HG02852 (cell line): ENCODE data around the gene UTP3.
"Not testable (repeated sequence)": the region's sequence is repeated elsewhere in the genome, so short reads cannot be mapped to it uniquely, and the experiment has no call there.

Source experiments
- ATAC-seq: cut with Tn5 transposase; IDR thresholded peaks from one replicate; pipeline ENCODE4 v1.9.1; 2021; ENCODE audit warnings: mild to moderate bottlenecking, moderate library complexity; ENCODE audit not compliant: unreplicated experiment

Gene UTP3

DNA sequence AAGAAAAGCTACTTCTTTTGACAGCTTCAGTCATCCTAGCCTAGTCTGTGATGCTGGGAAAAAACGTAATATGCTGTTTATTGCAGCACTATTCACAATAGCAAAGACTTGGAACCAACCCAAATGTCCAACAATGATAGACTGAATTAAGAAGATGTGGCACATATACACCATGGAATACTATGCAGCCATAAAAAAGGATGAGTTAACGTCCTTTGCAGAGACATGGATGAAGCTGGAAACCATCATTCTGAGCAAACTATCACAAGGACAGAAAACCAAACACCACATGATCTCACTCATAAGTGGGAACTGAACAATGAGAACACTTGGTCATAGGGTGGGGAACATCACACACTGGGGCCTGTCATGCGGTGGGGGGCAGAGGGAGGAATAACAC is 6.2 kb upstream of the UTP3 start:
- not testable (repeated sequence) for ATAC-seq

DNA sequence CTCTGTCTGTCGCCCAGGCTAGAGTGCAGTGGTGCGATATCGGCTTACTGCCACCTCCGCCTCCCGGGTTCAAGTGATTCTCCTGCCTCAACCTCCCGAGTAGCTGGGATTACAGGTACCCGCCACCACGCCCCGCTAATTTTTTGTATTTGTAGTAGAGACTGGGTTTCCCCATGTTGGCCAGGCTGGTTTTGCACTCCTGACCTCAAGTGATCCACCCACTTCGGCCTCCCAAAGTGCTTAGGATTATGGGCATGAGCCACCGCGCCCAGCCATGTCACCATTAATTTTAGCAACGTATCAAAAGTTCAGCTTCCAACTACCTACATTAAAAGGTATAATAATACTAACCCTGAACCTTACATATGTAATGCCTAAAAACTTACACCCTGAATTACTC is 940 bp upstream of the UTP3 start:
- no peak for ATAC-seq

DNA sequence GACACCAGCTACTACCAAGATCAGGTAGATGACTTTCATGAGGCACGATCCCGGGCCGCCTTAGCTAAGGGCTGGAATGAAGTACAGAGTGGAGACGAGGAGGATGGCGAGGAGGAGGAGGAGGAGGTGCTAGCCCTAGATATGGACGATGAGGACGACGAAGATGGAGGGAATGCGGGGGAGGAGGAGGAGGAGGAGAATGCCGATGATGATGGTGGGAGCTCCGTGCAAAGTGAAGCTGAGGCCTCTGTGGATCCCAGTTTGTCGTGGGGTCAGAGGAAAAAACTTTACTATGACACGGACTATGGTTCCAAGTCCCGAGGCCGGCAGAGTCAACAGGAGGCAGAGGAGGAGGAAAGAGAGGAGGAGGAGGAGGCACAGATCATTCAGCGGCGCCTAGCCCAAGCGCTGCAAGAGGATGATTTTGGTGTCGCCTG is 481 bp downstream of the UTP3 start:
- ATAC-seq, result peak; percentile 3

DNA sequence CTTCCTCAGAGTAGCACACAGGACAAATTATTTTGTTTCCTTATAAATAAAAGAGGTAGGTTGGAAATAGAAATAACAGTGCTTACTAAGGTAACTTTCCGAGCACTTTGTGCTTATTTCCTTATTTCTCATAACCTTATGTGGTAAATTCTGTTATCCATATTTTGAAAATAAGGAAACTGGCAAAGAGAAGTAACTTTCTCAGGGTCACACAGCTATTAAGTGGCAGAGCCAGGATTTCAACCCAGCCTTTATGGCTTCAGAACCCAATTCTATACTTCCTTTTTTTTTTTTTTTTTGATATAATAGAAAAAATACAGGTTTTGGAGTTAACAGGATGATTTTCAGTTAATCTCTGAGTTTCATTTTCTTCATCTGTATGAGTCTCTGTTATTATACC is 3.3 kb downstream of the UTP3 start:
- ATAC-seq, result no peak

DNA sequence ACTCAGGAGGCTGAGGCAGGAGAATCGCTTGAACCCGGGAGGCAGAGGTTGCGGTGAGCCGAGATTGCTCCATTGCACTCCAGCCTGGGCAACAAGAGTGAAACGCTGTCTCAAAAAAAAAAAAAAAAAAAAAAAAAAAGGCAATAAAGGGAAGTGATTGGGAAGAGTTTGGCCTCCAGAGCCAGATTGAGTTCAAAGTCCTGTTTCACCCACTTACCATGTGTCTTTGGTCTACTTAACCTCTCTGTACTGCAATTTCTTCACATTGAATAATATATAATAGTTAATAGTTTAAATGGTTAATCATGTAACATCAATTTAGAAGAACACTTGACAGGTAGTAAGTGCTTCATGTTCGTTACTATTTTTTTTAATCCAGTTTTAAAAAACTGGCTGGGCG is 6.3 kb downstream of the UTP3 start:
- not testable (repeated sequence) for ATAC-seq

DNA sequence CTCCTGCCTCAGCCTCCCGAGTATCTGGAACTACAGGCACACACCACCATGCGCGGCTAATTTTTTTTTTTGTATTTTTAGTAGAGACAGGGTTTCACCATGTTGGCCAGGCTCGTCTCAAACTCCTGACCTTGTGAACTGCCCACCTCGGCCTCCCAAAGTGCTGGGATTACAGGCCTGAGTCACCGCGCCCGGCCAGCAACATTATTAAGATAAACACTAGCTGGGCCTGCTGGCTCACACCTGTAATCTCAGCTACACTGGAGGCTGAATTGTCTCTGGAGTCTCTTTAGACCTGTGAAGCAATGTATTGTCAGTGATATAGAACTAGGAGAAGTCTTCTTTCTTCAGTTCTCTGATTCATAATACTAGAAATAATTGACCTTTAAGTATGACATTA is 10.1 kb downstream of the UTP3 start:
- ATAC-seq, result not testable (repeated sequence)

DNA sequence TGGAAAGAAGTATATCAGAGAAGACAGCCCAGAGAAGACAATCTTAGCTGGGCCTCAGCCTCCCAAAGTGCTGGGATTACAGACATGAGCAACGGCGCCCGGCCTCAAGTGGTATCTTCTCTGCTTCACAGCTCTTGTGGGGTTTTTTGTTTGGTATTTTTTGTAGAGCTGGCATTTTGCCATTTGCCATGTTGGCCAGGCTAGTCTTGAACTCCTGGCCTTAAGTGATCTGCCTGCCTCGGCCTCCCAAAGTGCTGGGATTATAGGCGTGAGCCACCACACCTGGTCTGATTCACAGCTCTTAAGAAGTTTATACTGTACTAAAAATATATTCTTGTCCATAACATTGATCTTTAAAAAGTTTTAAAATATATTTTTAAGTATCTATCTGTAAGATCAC is 12.4 kb downstream of the UTP3 start:
- ATAC-seq, result no peak

DNA sequence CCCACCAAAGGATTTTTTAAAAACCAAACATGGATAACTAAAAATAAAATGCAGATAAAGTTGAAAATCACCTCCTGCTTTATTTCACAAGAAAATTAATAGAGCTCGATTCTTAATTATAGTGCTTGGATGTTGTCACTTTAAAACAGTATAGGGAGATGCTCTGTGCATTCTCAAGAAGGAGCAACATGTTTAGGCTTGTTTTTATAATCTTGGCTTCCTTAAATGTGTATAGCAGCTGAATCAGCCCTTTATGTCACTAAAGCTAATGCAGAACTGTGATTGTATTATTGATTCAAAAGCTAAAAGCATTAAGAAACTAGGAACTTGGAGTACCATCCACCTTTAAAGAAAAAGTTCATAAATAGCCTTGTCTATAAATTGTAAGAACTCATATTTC is 12.9 kb downstream of the UTP3 start:
- no peak for ATAC-seq

DNA sequence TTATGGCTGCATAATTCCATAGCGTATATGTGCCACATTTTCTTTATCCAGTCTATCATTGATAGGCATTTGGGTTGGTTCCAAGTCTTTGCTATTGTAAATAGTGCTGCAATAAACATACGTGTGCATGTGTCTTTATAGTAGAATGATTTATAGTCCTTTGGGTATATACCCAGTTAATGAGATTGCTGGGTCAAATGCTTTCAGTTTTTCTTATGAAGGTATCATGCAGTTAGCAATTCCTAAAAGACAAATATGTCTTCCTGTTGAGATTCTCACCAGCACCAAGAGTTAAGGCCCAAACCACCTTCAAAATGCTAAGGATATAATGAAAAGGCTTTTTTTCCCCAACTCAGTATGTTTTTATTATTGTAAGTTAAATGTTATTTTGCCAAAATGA is 14.3 kb downstream of the UTP3 start:
- not testable (repeated sequence) for ATAC-seq

DNA sequence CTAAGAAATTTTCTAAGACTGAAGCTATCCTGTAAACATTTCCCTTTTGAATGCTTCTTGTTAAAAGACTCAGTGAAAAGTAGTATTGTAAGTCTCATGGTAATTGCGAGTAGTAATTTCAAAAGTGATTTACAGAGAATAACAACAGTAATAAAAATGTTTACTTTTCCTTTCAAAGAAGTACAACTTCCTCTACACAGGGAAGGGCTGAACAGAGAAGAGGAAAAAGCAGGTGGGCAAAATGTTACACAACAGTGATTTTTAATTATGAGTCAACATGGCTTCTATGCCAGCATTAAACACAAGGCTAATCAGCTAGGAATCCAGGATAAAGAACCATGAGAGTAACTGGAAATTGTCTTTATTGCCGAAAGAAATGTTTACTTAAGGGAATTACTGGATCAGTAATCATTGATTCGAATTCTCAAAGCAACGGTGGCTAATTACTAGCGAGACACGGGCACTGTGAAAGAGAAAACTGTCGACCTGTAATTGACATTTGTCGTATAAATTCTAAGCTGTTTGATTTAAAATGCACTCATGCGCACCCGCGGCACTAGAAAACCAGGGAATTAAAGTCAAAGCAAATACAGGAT is 15.4 kb downstream of the UTP3 start:
- ATAC-seq, result no peak

DNA sequence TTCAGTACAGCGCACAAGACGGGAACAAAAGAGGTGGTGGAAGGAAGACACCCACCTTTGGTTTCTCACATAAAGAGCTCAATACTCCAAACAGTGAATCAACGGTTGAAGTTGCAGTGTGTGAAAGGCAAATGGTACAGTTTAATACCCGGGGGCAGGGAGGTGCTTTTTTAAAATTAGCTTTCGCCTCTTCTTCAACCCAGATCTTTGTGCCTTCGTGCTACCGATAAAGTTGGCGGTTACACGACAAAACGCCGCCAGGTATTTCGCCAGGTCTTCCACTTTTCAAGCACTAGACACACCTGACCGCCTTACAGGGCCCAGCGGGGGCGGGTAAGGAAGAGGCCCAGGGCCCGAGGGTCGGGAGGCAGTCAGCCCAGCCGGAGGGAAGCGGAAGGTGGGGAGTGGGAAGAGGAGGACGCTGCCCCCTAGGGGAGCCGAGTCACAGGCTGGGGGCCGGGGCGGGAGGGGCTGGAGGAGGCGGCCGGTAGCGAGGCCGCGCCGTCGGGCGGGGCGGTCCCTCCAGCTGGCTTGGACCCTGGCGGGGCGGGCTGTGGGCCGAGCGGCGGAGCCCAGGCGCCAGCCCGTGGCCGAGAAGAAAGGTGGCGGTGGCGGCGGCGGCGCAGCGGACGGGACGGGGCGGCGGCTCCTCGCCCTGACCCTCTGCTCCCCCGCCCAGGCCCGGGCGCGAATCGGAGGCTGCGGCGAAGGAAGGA is 16.0 kb downstream of the UTP3 start:
- ATAC-seq, result peak; percentile 60

DNA sequence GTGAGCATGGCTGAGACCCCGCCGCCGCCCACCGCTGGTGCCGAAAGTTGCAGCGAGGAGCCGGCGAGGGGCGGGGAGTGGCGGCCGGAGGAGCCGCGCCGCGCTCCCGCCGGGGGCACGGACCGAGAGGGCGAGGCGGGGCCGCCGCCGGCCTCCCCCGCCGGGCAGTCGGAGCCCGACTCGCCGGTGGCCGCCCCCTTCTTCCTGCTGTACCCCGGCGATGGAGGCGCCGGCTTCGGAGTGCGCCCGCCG is 16.5 kb downstream of the UTP3 start:
- ATAC-seq, result peak; percentile 41

DNA sequence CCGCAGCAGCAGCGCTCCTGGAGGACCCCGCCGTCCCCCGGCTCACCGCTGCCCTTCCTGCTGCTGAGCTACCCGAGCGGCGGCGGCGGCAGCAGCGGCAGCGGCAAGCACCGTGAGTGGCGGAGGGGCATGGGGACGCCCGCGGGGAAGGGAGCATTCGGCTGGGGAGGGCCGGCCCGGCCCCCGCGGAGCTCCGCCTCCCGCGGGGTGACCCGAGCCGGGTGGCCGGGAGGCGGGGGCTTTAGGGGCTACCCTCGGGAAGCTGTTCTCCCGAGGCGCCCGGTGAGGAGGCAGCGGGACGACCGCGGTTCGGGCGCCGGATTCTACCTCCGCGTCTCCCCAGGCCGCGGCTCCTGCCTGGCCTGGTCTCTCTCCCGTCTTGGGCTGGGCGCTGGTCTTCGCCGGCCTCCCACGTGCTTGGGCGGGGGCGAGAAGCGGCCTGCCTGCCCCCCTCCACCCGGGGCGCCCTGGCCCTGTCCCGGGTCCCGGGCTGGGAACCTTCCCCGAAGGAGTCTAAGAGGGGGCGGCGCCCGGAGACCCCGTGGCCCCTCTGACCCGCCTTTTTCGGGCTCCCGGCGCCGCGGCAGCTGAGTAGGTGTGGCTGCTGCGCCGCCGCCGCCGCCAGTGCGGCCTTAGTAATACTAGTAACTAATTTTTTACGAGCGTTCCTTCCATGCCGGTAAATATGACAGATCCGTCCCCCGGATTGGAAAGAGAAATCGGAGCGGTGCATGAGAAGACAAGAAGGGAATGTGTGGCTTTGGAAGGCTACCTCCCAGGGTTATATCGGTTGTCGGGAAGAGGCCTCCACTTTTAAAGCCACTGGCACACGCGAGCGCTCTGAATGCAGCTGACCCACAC is 17.1 kb downstream of the UTP3 start:
- peak; percentile 59 for ATAC-seq

DNA sequence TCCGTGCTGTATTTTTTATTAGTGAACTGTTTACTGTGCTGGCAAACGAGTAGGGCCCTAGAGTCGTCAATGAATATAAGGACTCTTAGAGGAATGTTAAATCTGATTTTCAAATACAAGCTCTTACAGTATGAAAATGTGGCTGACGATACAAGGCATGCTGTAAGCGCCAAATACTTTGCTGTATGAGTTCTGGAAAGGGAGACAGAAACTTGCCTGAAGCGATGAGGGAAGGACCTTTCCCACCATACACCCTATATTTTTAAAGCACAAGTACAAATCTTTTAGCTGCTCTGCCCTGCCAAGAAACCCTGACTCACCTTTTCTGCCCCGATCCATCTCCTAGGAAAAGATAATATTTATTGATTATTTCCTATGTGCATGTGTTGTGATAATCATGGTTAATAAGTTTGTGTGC is 17.7 kb downstream of the UTP3 start:
- no peak for ATAC-seq

DNA sequence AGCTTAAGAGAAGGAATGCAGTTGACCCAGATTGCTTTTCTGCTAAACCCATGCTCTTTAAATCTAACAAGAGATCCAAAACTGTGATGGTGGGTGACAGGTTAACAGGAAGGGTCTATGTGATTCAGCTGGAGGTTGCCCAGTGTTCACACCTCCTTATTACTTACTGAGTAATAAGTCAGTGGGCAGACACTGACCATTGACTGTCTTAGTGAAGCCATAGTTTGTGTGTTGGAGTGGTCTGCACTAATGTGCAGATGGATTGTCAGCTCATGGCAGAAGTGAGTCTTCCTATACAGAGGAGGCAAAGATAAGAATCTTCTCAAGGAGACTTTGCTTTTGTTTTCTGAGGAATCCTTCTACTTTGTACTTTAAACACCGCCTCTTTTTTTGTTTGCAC is 18.2 kb downstream of the UTP3 start:
- ATAC-seq, result no peak

DNA sequence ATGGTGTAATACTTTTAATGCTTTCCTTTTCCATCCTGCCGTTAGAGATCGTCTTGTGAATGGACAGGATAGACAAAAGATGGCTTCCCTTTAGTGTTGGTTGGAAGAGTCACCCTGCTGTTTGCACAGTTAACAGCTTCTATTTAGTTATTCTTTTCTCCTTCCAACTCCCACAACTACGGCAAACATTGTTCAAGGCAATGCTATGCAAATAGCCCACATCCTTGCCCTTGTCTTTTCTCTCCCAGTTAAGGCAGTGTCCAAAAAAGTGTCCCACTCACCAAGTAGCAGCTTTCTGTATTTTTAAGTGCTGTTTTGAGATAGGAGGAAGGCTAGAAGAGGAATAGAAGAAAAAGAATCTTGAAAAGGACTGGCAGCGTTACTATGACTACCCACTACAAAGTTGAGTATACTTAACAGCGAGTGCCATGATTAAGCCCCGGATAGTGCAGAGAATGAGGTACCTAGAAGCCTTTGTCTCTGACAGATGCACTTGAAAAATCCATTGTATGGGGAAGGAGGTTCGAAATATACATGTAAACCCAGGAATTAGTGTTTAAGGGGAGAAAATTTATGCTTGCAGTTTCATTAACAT is 21.4 kb downstream of the UTP3 start:
- no peak for ATAC-seq

DNA sequence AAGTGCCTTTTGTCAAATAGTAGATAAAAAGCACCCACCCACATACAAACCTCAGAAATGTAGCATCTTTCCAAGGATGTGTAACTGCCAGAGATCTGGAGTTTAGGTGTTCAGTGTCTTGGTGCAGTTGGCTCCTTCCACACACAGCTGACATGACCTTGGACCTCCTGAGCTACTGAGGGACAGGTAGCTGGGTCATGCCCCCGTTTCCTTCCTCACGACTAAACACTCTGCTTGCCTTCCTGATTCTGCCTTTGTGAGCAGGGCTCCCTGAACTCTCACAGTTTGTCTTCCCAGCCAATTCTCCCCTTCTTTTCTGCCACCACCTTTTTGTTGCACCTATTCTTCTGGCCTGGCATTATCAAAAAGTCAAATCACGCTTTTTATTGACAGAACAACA is 23.3 kb downstream of the UTP3 start:
- ATAC-seq, result no peak

DNA sequence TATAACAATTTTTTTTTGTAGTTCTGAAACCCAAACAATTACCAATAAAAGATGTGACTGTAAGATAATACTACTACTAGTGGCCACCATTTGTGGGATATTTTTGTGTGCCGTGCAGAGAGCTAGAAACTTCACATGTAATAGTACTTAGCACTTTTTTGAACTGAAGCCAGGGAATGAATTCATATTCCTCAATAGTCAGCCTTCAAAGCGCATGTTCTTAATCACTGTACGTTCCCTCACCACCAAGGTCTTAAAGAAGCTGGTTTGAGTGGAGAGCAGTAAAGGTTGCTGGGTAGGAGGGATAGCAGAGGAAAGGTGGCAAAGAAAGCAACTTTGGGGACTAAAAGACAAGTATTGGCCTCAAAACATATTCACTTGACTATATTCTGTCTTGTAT is 23.8 kb downstream of the UTP3 start:
- no peak for ATAC-seq

DNA sequence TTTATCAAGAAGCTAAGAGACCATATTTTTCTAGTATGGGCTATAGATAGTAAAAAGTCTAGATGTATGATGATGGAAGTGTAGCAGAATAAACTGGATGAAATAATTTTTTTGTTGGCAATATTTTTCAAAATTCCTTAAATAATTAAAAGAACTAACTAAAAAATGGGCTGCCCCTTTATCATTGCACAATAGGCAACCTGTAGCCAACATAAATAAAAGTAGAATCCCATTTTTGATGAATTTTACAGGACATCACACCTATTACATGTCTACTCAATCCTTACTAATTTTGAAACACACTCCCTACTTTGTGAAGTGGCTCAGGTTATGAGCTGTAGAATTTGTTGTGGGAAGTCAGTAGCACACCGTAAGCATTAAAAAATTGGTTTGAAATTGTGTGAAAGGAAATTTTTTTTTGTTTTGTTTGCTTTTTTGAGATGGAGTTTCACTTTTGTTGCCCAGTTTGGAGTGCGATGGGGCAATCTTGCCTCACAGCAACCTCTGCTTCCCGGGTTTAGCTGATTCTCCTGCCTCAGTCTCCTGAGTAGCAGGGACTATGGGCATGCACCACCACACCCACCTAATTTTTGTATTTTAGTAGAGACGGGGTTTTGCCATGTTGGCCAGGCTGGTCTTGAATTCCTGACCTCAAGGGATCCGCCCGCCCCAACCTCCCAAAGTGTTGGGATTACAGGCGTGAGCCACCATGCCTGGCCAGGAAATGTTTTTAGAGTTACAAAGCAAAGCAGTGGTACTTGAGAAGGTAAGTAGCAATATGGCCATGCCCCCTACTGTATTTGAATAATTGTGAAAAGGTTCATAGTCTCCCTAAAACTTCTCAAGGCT is 24.5 kb downstream of the UTP3 start:
- ATAC-seq, result no peak

DNA sequence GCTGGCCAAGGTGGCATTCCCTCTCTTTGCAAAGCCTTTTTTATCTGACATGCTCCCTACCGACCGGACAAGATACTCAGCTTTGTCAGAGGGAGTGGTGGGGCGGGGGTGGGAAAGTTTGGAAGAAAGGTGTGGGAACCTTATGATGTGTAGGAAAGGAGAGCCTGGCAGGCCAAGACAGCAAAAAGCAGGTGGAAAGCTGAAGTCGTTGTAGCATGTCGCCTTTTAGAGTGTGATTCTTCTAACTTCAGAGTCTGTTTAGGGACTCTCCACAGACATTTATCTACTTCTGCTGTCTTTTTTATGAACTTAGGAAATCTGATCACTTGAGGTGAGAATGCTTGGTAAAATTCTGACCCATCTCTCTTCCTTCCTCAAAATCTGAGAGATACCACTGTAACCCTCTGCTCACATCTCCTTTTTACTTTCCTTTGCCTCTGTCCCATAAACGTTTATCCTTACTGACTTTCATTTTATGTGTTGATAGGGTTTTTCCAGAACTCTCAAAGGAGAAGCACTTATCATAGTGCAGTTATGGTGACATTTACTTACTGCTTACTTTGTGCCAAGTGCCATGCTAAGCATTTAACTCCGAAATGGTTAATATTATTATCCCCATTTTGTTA is 25.2 kb downstream of the UTP3 start:
- ATAC-seq, result peak; percentile 44
